Retinal pigment epithelial cell (primary cell): Measurements from ENCODE around the gene TRIM44.

Experiments
- DNase-seq: peaks from one replicate; pipeline ENCODE4 v3.0.0-alpha.2; 2010; ENCODE audit warnings: low read depth
- H3K4me3 ChIP-seq: 2 replicates; pipeline ENCODE4 v1.5.1; 2011; ENCODE audit warnings: mild to moderate bottlenecking, low read length, control low read depth, moderate library complexity
- TF ChIP-seq, protein P1 (sequence below): conservative IDR thresholded peaks from 2 replicates; pipeline ENCODE4 v1.5.1; 2011; ENCODE audit warnings: low read depth, low read length, control low read depth, inconsistent platforms

Gene TRIM44

DNA sequence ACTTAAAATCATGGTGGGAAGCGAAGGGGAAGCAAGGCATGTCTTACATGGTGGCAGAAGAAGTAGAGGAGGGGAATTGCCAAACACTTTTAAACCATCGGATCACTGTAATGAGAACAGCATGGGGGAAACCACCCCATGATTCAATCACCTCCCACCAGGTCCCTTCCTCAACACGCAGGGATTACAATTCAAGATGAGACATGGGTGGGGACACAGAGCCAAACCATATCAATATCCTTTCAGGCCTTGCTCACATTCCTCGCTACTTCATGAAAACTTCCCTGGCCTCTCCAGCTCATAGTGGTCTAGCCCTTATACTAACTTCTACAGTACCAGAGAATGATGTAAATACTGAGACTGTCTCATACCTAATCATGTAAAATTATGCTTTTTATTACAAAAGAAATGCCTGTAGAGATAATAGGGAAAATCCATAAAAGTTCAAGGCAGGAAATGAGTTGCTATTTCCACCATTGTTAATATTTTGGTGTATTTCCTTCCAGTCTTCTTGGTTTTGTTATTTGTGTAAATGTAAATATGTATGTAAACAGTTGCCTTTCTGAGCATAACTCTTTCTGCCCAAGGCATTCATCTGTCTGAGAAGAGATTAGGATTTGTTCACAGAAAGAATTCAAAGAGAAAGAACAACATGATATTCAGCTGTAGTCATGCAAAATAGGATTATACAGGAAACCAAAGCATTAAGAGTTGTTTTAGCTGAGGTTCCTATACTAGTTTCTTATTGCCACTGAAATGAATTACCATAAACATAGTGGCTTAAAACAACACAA, 177.0 kb downstream of the TRIM44 start:
- TF ChIP-seq, protein P1, sequence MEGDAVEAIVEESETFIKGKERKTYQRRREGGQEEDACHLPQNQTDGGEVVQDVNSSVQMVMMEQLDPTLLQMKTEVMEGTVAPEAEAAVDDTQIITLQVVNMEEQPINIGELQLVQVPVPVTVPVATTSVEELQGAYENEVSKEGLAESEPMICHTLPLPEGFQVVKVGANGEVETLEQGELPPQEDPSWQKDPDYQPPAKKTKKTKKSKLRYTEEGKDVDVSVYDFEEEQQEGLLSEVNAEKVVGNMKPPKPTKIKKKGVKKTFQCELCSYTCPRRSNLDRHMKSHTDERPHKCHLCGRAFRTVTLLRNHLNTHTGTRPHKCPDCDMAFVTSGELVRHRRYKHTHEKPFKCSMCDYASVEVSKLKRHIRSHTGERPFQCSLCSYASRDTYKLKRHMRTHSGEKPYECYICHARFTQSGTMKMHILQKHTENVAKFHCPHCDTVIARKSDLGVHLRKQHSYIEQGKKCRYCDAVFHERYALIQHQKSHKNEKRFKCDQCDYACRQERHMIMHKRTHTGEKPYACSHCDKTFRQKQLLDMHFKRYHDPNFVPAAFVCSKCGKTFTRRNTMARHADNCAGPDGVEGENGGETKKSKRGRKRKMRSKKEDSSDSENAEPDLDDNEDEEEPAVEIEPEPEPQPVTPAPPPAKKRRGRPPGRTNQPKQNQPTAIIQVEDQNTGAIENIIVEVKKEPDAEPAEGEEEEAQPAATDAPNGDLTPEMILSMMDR, result no peak
- no peak overlapping the region for H3K4me3 ChIP-seq
- DNase-seq, result no peak

- no peak overlapping the region for H3K4me3 ChIP-seq
- TF ChIP-seq, protein P1, result no peak
- no peak for DNase-seq
Measured at GRCh38 chr11:35841733-35842132, 179.2 kb downstream of the TRIM44 start.

DNA sequence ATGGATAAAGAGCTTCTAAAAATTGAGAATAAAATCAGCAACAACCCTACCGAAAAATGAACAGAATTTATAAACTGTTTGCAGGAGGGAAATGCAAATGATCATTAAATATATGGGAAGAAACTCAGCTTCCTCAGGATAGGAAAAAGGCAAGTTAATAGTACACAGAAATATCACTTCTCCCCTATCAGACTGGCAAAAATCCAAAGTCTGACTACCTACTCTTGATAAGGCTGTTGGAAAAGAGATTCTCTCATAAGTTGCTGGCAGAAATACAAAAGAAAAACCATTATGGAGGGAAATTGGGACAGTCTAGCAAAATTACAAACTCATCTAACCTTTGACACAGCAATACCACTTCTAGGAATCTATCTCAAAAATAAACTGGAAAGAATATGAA, 180.4 kb downstream of the TRIM44 start:
- TF ChIP-seq, protein P1, result no peak
- H3K4me3 ChIP-seq, result no peak overlapping the region
- DNase-seq, result no peak

GRCh38 chr11:35844579-35844978, 182.0 kb downstream of the TRIM44 start:
- no peak overlapping the region for H3K4me3 ChIP-seq

DNA sequence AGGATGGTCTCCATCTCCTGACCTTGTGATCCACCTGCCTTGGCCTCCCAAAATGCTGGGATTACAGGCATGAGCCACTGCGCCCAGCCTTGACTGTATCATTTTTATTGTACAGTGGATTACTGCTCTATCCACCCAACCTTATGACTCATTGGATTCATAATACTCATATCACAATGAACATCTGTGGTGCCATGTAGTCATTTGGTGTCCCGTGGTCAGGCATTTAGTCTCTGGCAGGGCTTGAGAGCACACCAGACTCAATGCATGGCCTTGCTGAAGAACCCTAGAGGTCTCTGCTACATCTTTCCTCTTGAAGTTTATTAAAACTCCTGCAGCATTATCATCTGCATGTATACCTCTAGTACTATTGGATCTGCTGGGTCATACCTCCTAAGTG, 183.3 kb downstream of the TRIM44 start:
- no peak overlapping the region for H3K4me3 ChIP-seq
- TF ChIP-seq, protein P1, result no peak
- no peak for DNase-seq

More at GRCh38 chr11:35844579-35844978, 182.0 kb downstream of the TRIM44 start:
- TF ChIP-seq, protein P1, result no peak
- DNase-seq, result no peak

DNA sequence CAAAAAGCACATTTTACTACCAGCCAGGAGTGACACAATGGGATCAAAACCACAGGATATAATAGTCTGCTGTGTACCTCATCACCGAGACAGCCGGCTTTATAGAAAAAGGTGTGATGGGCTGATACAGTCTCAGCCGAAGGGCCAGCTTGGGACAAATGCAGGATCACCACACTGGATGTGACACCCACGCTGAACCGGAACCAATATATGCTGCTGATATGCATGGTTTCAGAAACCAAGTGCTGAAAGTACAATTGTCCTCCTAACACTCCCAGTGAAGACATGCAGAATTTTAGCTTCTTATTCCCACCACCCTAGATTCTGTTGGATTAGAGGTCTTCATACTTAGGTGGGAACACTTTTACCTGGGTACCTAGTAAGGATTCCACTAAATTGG, 184.3 kb downstream of the TRIM44 start:
- H3K4me3 ChIP-seq, result no peak overlapping the region
- DNase-seq, result no peak
- TF ChIP-seq, protein P1, result no peak

- DNase-seq, result no peak
- no peak overlapping the region for H3K4me3 ChIP-seq
- TF ChIP-seq, protein P1, result no peak
Measured at GRCh38 chr11:35847473-35847872, 184.9 kb downstream of the TRIM44 start.
